ENCODE results near the gene RO60.

- TF ChIP-seq CTCF (IDR thresholded peaks at IDR 0.05), result peak; percentile 14 to 74 (median 64)
- no peak for TF ChIP-seq POLR2A (IDR thresholded peaks at IDR 0.05)
These were observed 39.9 kb upstream of the RO60 start for GRCh38 chr1:193019442-193020026.
